GM18499 (cell line): ENCODE data around the gene C17orf100.
"Not testable (repeated sequence)": the region's sequence is repeated elsewhere in the genome, so short reads cannot be mapped to it uniquely, and the experiment has no call there.

Experiments used
- ATAC-seq: cut with Tn5 transposase; IDR thresholded peaks from one replicate; pipeline ENCODE4 v1.9.1; 2021; ENCODE audit warnings: moderate number of reproducible peaks; ENCODE audit not compliant: insufficient read depth, unreplicated experiment

C17orf100 gene

GRCh38 chr17:6640536-6641246 lies 10.9 kb upstream of the C17orf100 start, which contains the start of the genes KIAA0753 and TXNDC17:
Gene KIAA0753 (minus strand): TSS chr17:6640711. CDS start chr17:6635103, 5,608 bp downstream.
Gene TXNDC17 (plus strand): TSS chr17:6641060. CDS start chr17:6641083, 23 bp downstream.
- peak; percentile 60 for ATAC-seq

GRCh38 chr17:6641247-6641863 lies 10.2 kb upstream of the C17orf100 start:
- no peak for ATAC-seq

- ATAC-seq = no peak
These were observed 9.0 kb upstream of the C17orf100 start for GRCh38 chr17:6642592-6642991.

- no peak for ATAC-seq
These were observed 8.0 kb upstream of the C17orf100 start for GRCh38 chr17:6643451-6644125.

GRCh38 chr17:6648181-6648580 lies 3.4 kb upstream of the C17orf100 start:
- ATAC-seq = no peak

- ATAC-seq = no peak
These were observed 424 bp downstream of the C17orf100 start for GRCh38 chr17:6651919-6652452.

GRCh38 chr17:6654841-6655731 lies 3.5 kb downstream of the C17orf100 start:
- ATAC-seq = no peak

- not testable (repeated sequence) for ATAC-seq
These were observed 4.3 kb downstream of the C17orf100 start for GRCh38 chr17:6655732-6656361.

GRCh38 chr17:6656797-6657632 lies 5.5 kb downstream of the C17orf100 start:
- ATAC-seq = not testable (repeated sequence)

- no peak for ATAC-seq
These were observed 6.2 kb downstream of the C17orf100 start for GRCh38 chr17:6657633-6658287.

GRCh38 chr17:6658411-6658810 lies 6.8 kb downstream of the C17orf100 start:
- not testable (repeated sequence) for ATAC-seq

- no peak for ATAC-seq
These were observed 8.5 kb downstream of the C17orf100 start for GRCh38 chr17:6660101-6660500.

- no peak for ATAC-seq
These were observed 9.4 kb downstream of the C17orf100 start for GRCh38 chr17:6660805-6661463.

- no peak for ATAC-seq
These were observed 9.9 kb downstream of the C17orf100 start for GRCh38 chr17:6661464-6661848.

GRCh38 chr17:6663200-6663599 lies 11.6 kb downstream of the C17orf100 start:
- ATAC-seq = not testable (repeated sequence)

GRCh38 chr17:6666077-6666521 lies 14.5 kb downstream of the C17orf100 start:
- no peak for ATAC-seq

GRCh38 chr17:6666557-6666956 lies 15.0 kb downstream of the C17orf100 start:
- no peak for ATAC-seq

- no peak for ATAC-seq
These were observed 16.0 kb downstream of the C17orf100 start for GRCh38 chr17:6667516-6667915.
